Esophagus squamous epithelium (tissue), 5 donors: ENCODE data around the gene PPP1R7. TPM values are rescaled to one million over a fixed set of nuclear protein-coding genes. Genes with fewer than 3 reads are reported as not detected.

ENCODE experiments used
- DNase-seq: peaks from one replicate; lab custom pipeline; 2025; lab: John Stamatoyannopoulos, UW
- H3K27ac ChIP-seq, 4 donors: fragments of 200-600 bp; sonication (generic); one replicate each; pipeline ENCODE4 v1.5.1; 2016 to 2019; ENCODE audit warnings: mild to moderate bottlenecking in 1 of 4
- H3K27me3 ChIP-seq, 4 donors: fragments of 200-600 bp; sonication (generic); 1 replicate in 3 of 4; 2 replicates in 1 of 4; pipeline versions ENCODE4 v1.5.1 to v1.6.0; 2017 to 2021; ENCODE audit warnings: antibody characterized with exemption in 1 of 4
- H3K36me3 ChIP-seq, 3 donors: fragments of 200-600 bp; sonication (generic); one replicate each; pipeline ENCODE4 v1.5.1; 2016 to 2019
- H3K4me1 ChIP-seq, 3 donors: fragments of 200-600 bp; sonication (generic); one replicate each; pipeline ENCODE4 v1.5.1; 2017 to 2019
- H3K4me3 ChIP-seq, 4 donors: fragments of 200-600 bp; sonication (generic); 1 replicate in 3 of 4; 2 replicates in 1 of 4; pipeline ENCODE4 v1.5.1; 2016 to 2019; ENCODE audit warnings: mild to moderate bottlenecking in 2 of 4, moderate library complexity in 1 of 4
- H3K9me3 ChIP-seq, 3 donors: fragments of 200-600 bp; sonication (generic); one replicate each; pipeline ENCODE4 v1.5.1; 2016 to 2019
- POLR2A ChIP-seq, 4 donors: fragments of 450-650 bp; IDR thresholded peaks; one replicate each; pipeline ENCODE4 v1.6.1; 2017; ENCODE audit warnings: antibody characterized with exemption in 4 of 4, mild to moderate bottlenecking in 4 of 4, moderate library complexity in 3 of 4
- WGBS, 2 donors: methylation state at CpG; one replicate each; pipeline ENCODE4 v1.1.5; 2018; 5-methylcytosine and 5-hydroxymethylcytosine counted together
- intact Hi-C: fragments of 100-400 bp; cut with DNase I; formaldehyde crosslinking; loops from one replicate; pipeline ENCODE4 v1.15.0; 2022
- total RNA-seq, 4 donors: library from RNA; depleted of rRNA; stranded (reverse); fragments of >200 nt; gene quantifications; one replicate each; pipeline ENCODE4 v1.1.0, GENCODE V29; 2016
- TF ChIP-seq, protein P1 (sequence below), 6 experiments: fragments of 450-650 bp in 4 of 6; fragments of 200-600 bp in 2 of 6; sonication (generic) in 2 of 6; IDR thresholded peaks; one replicate each; pipeline ENCODE4 v1.5.1; 2016 to 2019; ENCODE audit warnings: antibody characterized with exemption in 6 of 6, mild to moderate bottlenecking in 4 of 6, moderate library complexity in 4 of 6
- donor health status: DM: yes; HTN: yes; CAD: no.

PPP1R7 gene
- total RNA-seq, 4 donors from 2014 or later, result 53.5 to 108 (median 63.3) TPM

- H3K4me1 ChIP-seq, result no peaks in the 10 kb centered on the region
- no peak for DNase-seq
- H3K27ac ChIP-seq, result no peak overlapping the region
- H3K9me3 ChIP-seq, result no peaks in the 10 kb centered on the region
- H3K27me3 ChIP-seq, result no peaks in the 10 kb centered on the region
- WGBS, 2 donors, result 73 to 78% methylated on average over 8 of the region's 8 CpGs
- no peak for TF ChIP-seq POLR2A (IDR thresholded peaks at IDR 0.05)
- TF ChIP-seq, protein P1, sequence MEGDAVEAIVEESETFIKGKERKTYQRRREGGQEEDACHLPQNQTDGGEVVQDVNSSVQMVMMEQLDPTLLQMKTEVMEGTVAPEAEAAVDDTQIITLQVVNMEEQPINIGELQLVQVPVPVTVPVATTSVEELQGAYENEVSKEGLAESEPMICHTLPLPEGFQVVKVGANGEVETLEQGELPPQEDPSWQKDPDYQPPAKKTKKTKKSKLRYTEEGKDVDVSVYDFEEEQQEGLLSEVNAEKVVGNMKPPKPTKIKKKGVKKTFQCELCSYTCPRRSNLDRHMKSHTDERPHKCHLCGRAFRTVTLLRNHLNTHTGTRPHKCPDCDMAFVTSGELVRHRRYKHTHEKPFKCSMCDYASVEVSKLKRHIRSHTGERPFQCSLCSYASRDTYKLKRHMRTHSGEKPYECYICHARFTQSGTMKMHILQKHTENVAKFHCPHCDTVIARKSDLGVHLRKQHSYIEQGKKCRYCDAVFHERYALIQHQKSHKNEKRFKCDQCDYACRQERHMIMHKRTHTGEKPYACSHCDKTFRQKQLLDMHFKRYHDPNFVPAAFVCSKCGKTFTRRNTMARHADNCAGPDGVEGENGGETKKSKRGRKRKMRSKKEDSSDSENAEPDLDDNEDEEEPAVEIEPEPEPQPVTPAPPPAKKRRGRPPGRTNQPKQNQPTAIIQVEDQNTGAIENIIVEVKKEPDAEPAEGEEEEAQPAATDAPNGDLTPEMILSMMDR (IDR thresholded peaks at IDR 0.05), result no peak
- no peak overlapping the region for H3K4me3 ChIP-seq
- intact Hi-C loops, result no loop called here
- H3K36me3 ChIP-seq, result peaks cover 0 to 32% (median 0%) of the 10 kb centered on the region in 3 donors
Observed at GRCh38 chr2:241115361-241115760, 34.9 kb upstream of the PPP1R7 start.

GRCh38 chr2:241116606-241117560 is 33.4 kb upstream of the PPP1R7 start:
- Histone ChIP-seq H3K36me3 (peaks cover 0 to 26% (median 0%) of the 10 kb centered on the region in 3 donors), H3K4me3 (no peak overlapping the region), H3K9me3 (no peaks in the 10 kb centered on the region), H3K4me1 (no peaks in the 10 kb centered on the region), H3K27me3 (no peaks in the 10 kb centered on the region), H3K27ac (no peak overlapping the region)
- DNase-seq, result no peak
- WGBS, 2 donors, result 88 to 92% methylated on average over 32 of the region's 32 CpGs
- intact Hi-C loops, result no loop called here
- TF ChIP-seq, protein P1 (IDR thresholded peaks at IDR 0.05), result no peak
- TF ChIP-seq POLR2A (IDR thresholded peaks at IDR 0.05), result no peak

DNA sequence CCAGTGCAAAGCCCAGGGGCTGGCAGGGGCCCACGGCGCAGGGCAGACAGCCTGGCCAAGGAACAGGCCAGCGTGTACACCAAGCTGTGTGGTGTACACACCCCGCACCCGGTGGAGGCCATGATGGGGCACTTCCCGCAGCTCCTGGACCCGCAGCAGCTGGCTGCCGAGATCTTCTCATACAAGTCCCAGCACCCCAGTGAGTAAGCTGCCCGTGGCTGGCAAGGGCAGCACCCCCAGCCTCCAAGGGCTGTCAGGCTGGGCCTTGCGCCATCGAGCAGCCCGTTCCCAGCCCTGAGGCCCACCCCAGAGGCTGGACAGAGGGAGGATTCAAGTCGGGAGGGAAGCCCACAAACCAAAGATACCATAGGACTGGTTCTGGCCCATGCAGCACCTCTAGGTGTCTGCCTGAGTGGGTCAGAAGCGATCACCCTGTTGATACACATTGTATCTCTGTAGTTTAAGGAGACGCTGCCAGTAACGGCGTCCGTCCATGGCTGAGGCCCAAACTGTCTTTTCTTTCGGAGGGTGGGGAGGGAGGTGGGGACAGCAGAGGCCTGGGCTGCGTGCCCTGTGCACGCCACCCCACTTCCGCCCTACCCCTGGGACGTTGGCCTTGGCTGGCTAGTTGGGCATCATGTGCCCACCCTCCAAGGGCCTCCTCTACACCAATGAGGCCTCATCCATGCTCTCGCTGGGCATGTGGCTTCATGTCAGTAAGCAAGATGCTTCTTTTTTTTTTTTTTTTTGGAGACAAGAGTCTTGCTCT is 31.3 kb upstream of the PPP1R7 start:
- Histone ChIP-seq H3K4me3 (no peak overlapping the region), H3K27ac (no peak overlapping the region), H3K27me3 (no peaks in the 10 kb centered on the region), H3K4me1 (peaks cover 0 to 7% (median 0%) of the 10 kb centered on the region in 3 donors), H3K36me3 (peaks cover 0 to 28% (median 0%) of the 10 kb centered on the region in 3 donors), H3K9me3 (no peaks in the 10 kb centered on the region)
- intact Hi-C loops, result no loop called here
- 90 to 95% methylated on average over 8 to 11 of the region's 24 CpGs for WGBS, 2 donors
- TF ChIP-seq POLR2A (IDR thresholded peaks at IDR 0.05), result no peak
- TF ChIP-seq, protein P1 (IDR thresholded peaks at IDR 0.05), result no peak
- DNase-seq, result no peak

DNA sequence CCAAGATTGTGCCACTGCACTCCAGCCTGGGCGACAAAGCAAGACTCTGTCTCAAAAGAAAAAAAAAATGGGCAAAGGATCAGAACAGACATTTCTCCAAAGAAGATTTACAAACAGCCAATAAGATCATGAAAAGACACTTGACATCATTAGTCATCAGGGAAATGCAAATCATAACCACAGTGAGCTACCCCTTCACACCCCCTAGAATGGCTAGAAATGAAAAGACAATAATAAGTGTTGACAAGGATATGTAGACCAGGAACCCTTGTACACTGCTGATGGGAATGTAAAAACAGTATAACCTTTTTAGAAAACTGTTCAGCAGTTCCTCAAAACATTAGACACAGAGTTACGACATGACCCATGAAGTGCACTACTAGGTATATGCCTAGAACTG is 29.8 kb upstream of the PPP1R7 start:
- no peak overlapping the region for H3K4me3 ChIP-seq
- no peak overlapping the region for H3K27ac ChIP-seq
- no peak for DNase-seq
- WGBS, 2 donors, result 93 to 100% methylated on average over 1 to 2 of the region's 2 CpGs
- H3K36me3 ChIP-seq, result peaks cover 0 to 13% (median 0%) of the 10 kb centered on the region in 3 donors
- no peaks in the 10 kb centered on the region for H3K9me3 ChIP-seq
- peaks cover 0 to 12% (median 0%) of the 10 kb centered on the region in 3 donors for H3K4me1 ChIP-seq
- no peak for TF ChIP-seq POLR2A (IDR thresholded peaks at IDR 0.05)
- TF ChIP-seq, protein P1 (IDR thresholded peaks at IDR 0.05), result no peak
- H3K27me3 ChIP-seq, result no peaks in the 10 kb centered on the region
- intact Hi-C loops, result no loop called here
